Calu3 (cell line): ENCODE results near the gene ITGA11. TPM values are rescaled to one million over a fixed set of nuclear protein-coding genes. Genes with fewer than 3 reads are reported as not detected.

Source experiments
- BruUV-seq: library from RNA; stranded (reverse); fragments of 400-500 nt; replicated peaks from 2 replicates; lab custom pipeline; 2021; lab: Mats Ljungman, UMichigan
- CTCF ChIA-PET: fragments of 300-600 bp; sonication (Branson Sonifier 250); formaldehyde crosslinking; loops from one replicate; lab custom pipeline; 2022; ENCODE audit warnings: antibody characterized with exemption; lab: Charles Lee
- DNase-seq: peaks from one replicate; pipeline ENCODE4 v3.0.0; 2022
- H3K27ac Mint-ChIP-seq: one replicate; pipeline ENCODE4 v1.8.0; 2022; ENCODE audit warnings: mixed read lengths; ENCODE audit not compliant: unreplicated experiment
- H3K27me3 Mint-ChIP-seq: one replicate; pipeline ENCODE4 v1.8.0; 2022; ENCODE audit warnings: mixed read lengths; ENCODE audit not compliant: unreplicated experiment
- H3K36me3 Mint-ChIP-seq: one replicate; pipeline ENCODE4 v1.8.0; 2022; ENCODE audit warnings: mild to moderate bottlenecking, moderate library complexity, mixed read lengths; ENCODE audit not compliant: insufficient read depth, unreplicated experiment
- H3K4me1 Mint-ChIP-seq: one replicate; pipeline ENCODE4 v1.8.0; 2022; ENCODE audit warnings: mild to moderate bottlenecking, low read depth, mixed read lengths; ENCODE audit not compliant: unreplicated experiment
- H3K4me3 Mint-ChIP-seq: one replicate; pipeline ENCODE4 v1.8.0; 2022; ENCODE audit warnings: mild to moderate bottlenecking, low read depth, moderate library complexity, mixed read lengths; ENCODE audit not compliant: unreplicated experiment
- H3K9me3 Mint-ChIP-seq: one replicate; pipeline ENCODE4 v1.8.0; 2022; ENCODE audit warnings: low read depth, mixed read lengths; ENCODE audit not compliant: unreplicated experiment
- CTCF ChIP-seq: fragments of 200-600 bp; IDR thresholded peaks from one replicate; pipeline ENCODE4 v1.8.0; 2022; ENCODE audit warnings: antibody characterized with exemption; ENCODE audit not compliant: unreplicated experiment
- intact Hi-C: fragments of 100-400 bp; cut with micrococcal nuclease; formaldehyde crosslinking; loops from one replicate; pipeline ENCODE4 v1.10.0; 2022; ENCODE audit not compliant: unreplicated experiment
- total RNA-seq: library from RNA; stranded (reverse); gene quantifications from 2 replicates; pipeline ENCODE4 v1.2.3, GENCODE V29; 2022

Gene ITGA11
- total RNA-seq, 1 experiment from 2014 or later, result not detected

- no peak overlapping the region for H3K27ac Mint-ChIP-seq
- CTCF ChIA-PET, result interaction anchor here (0.6 kb wide), 1 partner anchor 129 kb away, joined by 3 read pairs; no protein-coding TSS in a partner anchor
- no peak for DNase-seq
- no peaks in the 10 kb centered on the region for H3K9me3 Mint-ChIP-seq
- intact Hi-C loops, result no loop called here
- TF ChIP-seq CTCF, result no peak
- H3K4me1 Mint-ChIP-seq, result no peaks in the 10 kb centered on the region
- H3K27me3 Mint-ChIP-seq, result peaks cover 22% of the 10 kb centered on the region
- no peaks in the 10 kb centered on the region for H3K36me3 Mint-ChIP-seq
- no TSS peak for BruUV-seq
- no peak overlapping the region for H3K4me3 Mint-ChIP-seq
These were observed 61.8 kb downstream of the ITGA11 start for GRCh38 chr15:68369931-68370767.

GRCh38 chr15:68368731-68369435 is 63.1 kb downstream of the ITGA11 start:
- H3K4me1 Mint-ChIP-seq, result no peaks in the 10 kb centered on the region
- CTCF ChIA-PET, result interaction anchor here (0.7 to 1.2 kb wide), 6 partner anchors 15 to 759 kb away, joined by 3 to 6 read pairs (median 4); no protein-coding TSS in a partner anchor
- intact Hi-C loops, result no loop called here
- no peak overlapping the region for H3K4me3 Mint-ChIP-seq
- no TSS peak for BruUV-seq
- H3K27me3 Mint-ChIP-seq, result peaks cover 9% of the 10 kb centered on the region
- no peaks in the 10 kb centered on the region for H3K9me3 Mint-ChIP-seq
- no peak for DNase-seq
- TF ChIP-seq CTCF, result no peak
- no peaks in the 10 kb centered on the region for H3K36me3 Mint-ChIP-seq
- H3K27ac Mint-ChIP-seq, result no peak overlapping the region

GRCh38 chr15:68367992-68368391 is 64.0 kb downstream of the ITGA11 start:
- peaks cover under 1% of the 10 kb centered on the region for H3K27me3 Mint-ChIP-seq
- CTCF ChIA-PET, result interaction anchor here (0.7 to 1.2 kb wide), 5 partner anchors 15 to 68 kb away, joined by 3 to 6 read pairs (median 4); no protein-coding TSS in a partner anchor
- no peaks in the 10 kb centered on the region for H3K4me1 Mint-ChIP-seq
- no peak overlapping the region for H3K27ac Mint-ChIP-seq
- no peak for TF ChIP-seq CTCF
- BruUV-seq, result no TSS peak
- no peak overlapping the region for H3K4me3 Mint-ChIP-seq
- no peak for DNase-seq
- no peaks in the 10 kb centered on the region for H3K36me3 Mint-ChIP-seq
- intact Hi-C loops, result no loop called here
- H3K9me3 Mint-ChIP-seq, result no peaks in the 10 kb centered on the region

- intact Hi-C loops, result no loop called here
- Mint-ChIP-seq H3K4me1 (no peaks in the 10 kb centered on the region), H3K4me3 (no peak overlapping the region), H3K9me3 (no peaks in the 10 kb centered on the region), H3K27me3 (no peaks in the 10 kb centered on the region), H3K36me3 (no peaks in the 10 kb centered on the region), H3K27ac (no peak overlapping the region)
- no TSS peak for BruUV-seq
- no peak for TF ChIP-seq CTCF
- no peak for DNase-seq
- CTCF ChIA-PET, result no interaction called here
These were observed 64.7 kb downstream of the ITGA11 start for GRCh38 chr15:68367226-68367625.
